ENCODE results near the gene SKAP1.

SKAP1 gene

GRCh38 chr17:48102043-48102750, 327.8 kb downstream of the SKAP1 start:
- H3K4me1 ChIP-seq: no peaks in the 10 kb centered on the region
- H3K4me3 ChIP-seq (ENCODE audit: low read depth, low read length): no peak overlapping the region; the same call in 1 of the 2 replicates
- TF ChIP-seq, protein P1, sequence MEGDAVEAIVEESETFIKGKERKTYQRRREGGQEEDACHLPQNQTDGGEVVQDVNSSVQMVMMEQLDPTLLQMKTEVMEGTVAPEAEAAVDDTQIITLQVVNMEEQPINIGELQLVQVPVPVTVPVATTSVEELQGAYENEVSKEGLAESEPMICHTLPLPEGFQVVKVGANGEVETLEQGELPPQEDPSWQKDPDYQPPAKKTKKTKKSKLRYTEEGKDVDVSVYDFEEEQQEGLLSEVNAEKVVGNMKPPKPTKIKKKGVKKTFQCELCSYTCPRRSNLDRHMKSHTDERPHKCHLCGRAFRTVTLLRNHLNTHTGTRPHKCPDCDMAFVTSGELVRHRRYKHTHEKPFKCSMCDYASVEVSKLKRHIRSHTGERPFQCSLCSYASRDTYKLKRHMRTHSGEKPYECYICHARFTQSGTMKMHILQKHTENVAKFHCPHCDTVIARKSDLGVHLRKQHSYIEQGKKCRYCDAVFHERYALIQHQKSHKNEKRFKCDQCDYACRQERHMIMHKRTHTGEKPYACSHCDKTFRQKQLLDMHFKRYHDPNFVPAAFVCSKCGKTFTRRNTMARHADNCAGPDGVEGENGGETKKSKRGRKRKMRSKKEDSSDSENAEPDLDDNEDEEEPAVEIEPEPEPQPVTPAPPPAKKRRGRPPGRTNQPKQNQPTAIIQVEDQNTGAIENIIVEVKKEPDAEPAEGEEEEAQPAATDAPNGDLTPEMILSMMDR (IDR thresholded peaks at IDR 0.05; ENCODE audit: low read depth, low read length): no peak
- DNase-seq: no peak
- H3K27me3 ChIP-seq: no peaks in the 10 kb centered on the region
- H3K9me3 ChIP-seq: no peaks in the 10 kb centered on the region
- H3K36me3 ChIP-seq: no peaks in the 10 kb centered on the region; the same call in 1 of the 2 replicates

DNA sequence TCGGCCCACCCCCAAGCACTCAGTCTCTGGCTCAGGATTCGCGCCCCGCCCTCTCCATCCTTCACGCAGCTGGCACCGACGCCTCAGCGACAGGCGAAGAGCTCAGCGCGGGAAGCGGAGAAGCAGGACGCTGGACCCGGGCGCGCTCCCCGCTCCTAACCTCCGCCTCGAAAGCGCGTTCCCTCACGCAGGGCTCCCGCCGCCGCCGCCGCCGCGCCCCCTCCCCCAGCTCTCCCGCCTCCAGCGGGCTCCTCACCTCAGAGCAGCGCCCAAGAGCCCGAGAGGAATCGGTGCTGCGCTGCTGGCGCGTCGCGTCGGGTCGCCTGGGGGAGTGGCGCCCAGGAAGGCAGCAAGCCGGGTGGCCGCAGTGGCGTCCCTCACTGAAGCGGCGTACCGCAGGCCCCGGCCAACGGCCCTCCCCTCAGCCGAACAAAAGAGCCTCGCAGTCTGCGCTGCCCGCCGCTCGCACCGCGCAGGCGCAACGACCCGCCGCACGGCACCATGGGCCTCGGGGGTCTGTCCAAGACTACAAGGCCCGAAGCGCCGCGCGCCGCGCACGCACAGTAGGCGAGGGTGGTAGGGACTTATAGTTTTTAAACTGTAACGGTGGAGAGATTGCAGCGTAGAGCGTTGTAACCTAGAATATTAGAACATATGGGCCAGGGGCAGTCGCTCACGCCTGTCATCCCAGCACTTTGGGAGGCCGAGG, 328.8 kb downstream of the SKAP1 start, which contains the start of gene CBX1:
Gene CBX1, minus strand, starts transcription at position 467 of the 709 bp plus-strand sequence. CDS start 24,474 bp downstream, outside the sequence.
- H3K9me3 ChIP-seq: no peaks in the 10 kb centered on the region
- TF ChIP-seq, protein P1 (IDR thresholded peaks at IDR 0.05; ENCODE audit: low read depth, low read length): no peak

GRCh38 chr17:48100591-48101011, 329.4 kb downstream of the SKAP1 start:
- peaks cover 6% of the 10 kb centered on the region for H3K36me3 ChIP-seq
- H3K27me3 ChIP-seq: no peaks in the 10 kb centered on the region
- peak overlapping the region; percentile 91 for H3K4me3 ChIP-seq (ENCODE audit: low read depth, low read length)
- DNase-seq: no peak
- no peaks in the 10 kb centered on the region for H3K4me1 ChIP-seq
- H3K9me3 ChIP-seq: no peaks in the 10 kb centered on the region
- TF ChIP-seq, protein P1 (IDR thresholded peaks at IDR 0.05; ENCODE audit: low read depth, low read length): no peak

More for the DNA sequence above, 328.8 kb downstream of the SKAP1 start, which contains the start of gene CBX1:
- DNase-seq: peak; percentile 97
- Histone ChIP-seq H3K4me1 (no peaks in the 10 kb centered on the region), H3K36me3 (peaks cover 5% of the 10 kb centered on the region), H3K27me3 (no peaks in the 10 kb centered on the region), H3K4me3 (ENCODE audit: low read depth, low read length) (peak within 1 kb of the TSS; percentile 91)

GRCh38 chr17:48100160-48100559, 329.9 kb downstream of the SKAP1 start:
- Histone ChIP-seq H3K4me1 (no peaks in the 10 kb centered on the region), H3K4me3 (ENCODE audit: low read depth, low read length) (peak overlapping the region; percentile 91), H3K36me3 (peaks cover 10% of the 10 kb centered on the region), H3K27me3 (no peaks in the 10 kb centered on the region), H3K9me3 (no peaks in the 10 kb centered on the region)
- no peak for DNase-seq
- TF ChIP-seq, protein P1 (IDR thresholded peaks at IDR 0.05; ENCODE audit: low read depth, low read length): no peak

GRCh38 chr17:48095611-48096010, 334.4 kb downstream of the SKAP1 start:
- Histone ChIP-seq H3K9me3 (no peaks in the 10 kb centered on the region), H3K4me3 (ENCODE audit: low read depth, low read length) (no peak overlapping the region), H3K36me3 (peaks cover 20% of the 10 kb centered on the region), H3K4me1 (no peaks in the 10 kb centered on the region), H3K27me3 (no peaks in the 10 kb centered on the region)
- DNase-seq: no peak
- TF ChIP-seq, protein P1 (IDR thresholded peaks at IDR 0.05; ENCODE audit: low read depth, low read length): no peak

All from BE2C (cell line).